NCI-H2227 treated with DMSO at 0.1 percent for 48 hours (cell line): ENCODE results near the gene ADCY7.

Experiments used
- DNase-seq: peaks from one replicate; lab custom pipeline; 2025; lab: John Stamatoyannopoulos, UW

ADCY7 gene

GRCh38 chr16:50313596-50314478 lies 47.5 kb downstream of the ADCY7 start:
- DNase-seq, result no peak

GRCh38 chr16:50314665-50315064 lies 48.3 kb downstream of the ADCY7 start:
- no peak for DNase-seq

- no peak for DNase-seq
Measured at GRCh38 chr16:50315346-50315997, 49.1 kb downstream of the ADCY7 start.

DNA sequence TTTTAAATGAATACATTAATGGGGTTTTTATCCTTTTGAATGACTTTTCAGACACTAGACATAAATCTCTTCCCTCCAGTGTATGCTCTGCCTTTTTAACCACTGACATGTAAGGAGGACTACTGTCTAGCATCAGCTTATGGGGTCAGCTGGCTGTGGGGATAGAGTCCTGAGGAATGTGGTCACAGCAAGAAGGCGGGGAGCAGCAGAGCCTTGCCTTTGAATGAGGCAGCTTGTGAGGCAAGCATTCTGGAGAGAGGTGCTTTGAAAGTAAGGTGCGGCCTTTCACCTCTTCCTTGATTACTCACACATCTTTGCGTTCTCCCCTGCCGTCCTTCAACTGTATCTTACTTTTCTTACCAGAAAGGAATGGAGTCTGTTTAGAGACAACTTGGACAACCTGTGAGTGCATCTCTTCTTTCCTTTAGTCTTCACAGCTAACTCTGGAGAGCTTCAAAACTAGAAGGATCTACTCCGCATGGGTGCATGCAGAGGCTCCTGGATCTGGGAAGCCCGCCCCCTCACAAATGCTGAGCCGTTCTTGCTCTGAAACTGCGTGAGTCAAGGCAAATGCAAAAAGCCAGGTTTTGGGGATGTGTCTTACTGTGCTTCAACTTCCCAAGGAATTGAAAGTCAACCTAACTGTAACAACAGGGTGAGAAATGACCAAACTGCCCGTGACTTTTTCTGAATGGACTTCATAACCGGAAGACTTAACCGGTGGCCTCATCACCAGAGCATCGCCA lies 49.9 kb downstream of the ADCY7 start:
- no peak for DNase-seq

DNA sequence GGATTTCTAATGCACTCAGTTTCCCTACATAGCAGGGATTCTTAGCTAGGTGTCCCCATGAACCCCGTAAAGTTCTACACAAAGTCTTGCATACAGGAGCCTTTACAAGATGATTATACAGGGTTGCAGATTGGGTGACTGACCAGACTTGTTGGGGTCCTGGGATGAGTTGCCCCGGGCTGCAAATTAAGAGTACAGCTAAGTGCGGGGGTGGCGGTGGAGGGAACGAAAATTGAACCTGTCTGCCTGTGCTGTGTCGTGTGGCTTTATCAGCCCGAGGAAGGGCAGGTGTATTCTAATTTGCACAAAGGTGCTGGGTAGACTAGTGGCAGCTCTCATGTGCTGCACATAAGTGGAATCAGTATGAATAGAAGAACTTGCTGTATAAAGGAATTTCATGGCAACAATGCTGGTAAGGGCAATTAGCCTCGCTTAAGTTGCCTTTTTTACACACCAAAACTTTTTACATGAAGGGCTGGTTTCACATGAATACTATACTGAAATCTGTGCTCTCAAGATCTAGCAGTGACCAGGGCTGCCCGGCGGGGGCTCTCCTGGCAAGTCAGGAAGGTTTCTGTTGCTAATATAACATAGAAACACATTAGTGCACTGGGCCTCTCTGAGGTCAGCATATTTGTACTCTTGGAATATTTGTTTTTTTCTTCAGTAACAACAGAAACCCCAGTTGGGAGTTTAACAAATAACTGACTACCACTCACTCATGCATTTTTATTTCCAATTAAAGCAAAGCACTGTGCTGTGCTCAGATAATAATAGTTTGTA lies 50.7 kb downstream of the ADCY7 start:
- DNase-seq, result no peak

DNA sequence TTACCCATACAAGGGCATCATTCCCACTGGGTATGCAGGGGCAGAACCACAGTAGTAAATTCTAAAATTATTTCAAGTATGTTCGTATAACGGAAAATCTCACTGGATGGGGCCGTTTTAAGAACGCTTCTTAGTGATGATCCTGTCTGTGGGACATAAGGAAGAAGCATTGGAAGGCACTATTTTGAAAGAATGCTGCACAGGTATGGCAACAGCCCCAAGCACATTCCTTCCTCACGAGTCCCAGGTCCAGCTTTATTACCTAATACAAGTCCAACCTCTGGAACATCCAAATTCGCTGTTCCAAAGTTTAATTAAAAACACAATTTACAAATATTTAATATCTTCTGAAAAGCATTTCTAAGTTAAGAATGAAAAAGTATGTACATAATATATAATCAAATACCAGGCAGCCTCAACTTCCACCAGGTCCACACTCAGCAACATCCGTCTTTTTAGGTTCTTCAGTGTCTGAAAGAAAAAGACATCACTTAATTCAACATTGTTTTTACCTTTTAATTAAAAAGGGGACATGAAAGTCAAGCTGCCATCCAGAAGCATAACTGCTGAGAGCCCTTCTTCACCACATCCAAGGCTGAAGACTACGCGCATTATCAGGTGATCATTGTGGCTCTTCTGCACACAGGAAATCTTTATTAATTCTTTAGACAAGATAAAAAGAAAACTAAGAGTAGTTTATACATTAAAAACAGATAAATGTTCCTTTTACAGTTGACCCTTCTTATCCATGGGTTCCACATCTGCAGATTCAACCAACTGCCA lies 52.6 kb downstream of the ADCY7 start:
- DNase-seq, result no peak

DNA sequence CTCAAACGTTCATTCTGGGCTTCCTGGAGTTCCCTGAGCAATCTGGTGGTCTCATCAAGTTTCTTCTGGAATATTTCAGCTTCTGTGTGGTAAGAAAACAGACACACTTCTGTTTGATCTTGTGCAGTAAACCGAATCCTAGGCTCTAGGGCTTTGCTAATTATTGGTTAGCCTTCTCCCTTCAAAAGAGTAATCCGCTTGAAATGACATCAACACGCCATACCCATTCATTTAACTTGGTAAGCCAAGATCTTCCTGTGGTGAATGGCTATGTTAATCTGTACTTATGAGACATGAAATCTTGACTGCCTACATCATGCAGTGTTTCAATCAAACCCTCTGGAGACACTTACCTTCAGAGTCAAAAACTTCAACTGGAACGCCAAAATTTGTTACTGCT lies 54.0 kb downstream of the ADCY7 start:
- DNase-seq, result peak; percentile 22

- DNase-seq, result no peak
Measured at GRCh38 chr16:50322333-50322732, 56.0 kb downstream of the ADCY7 start.

DNA sequence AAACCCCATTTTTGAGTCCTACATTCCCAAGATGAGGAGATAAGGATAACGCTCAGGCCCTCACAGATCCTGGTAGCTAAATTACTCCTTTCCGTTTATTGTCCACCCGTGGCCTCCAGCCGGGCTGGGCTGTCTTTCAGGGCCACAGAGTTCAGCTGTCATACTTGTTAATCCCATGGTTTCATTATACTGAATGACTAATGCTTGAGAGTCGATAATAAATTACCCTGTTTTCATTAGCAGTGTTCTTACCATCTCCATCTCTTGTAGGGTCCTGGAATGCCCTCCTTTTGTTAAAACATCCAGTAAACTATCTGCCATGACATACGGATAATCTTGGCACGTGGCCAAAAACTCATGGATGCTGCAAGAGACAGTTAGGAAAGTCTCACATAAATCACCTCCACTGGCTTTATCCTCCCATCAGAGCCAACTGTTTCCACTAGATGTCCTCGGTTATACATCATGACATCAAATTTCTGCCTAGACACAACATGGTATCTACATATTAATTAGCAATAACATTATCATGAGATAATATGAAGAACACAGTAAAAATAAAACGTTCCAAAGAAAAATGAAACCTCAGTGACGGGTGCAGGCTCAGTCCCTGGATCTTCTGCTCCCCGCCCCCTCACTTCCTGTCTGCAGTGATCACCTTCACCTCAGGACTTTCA lies 57.1 kb downstream of the ADCY7 start:
- peak; percentile 62 for DNase-seq

DNA sequence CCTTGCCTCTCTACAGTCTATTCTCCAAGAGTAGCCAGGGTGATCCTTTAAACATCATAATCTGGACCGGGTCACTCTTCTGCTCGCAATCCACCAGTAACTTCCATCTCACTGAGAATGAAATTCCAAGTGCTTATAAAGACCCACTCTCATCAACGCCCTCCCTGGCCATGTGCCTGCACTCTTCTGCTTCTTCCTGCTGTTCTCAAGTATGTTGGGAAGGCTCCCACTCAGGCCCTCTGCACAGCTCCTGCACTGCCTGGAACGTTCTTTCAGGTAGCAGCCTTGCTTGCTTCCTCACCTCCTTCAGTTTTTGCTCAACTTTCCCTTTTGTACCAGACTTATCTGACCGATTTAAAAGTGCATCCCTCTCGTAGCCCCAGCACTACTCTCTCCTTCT lies 58.0 kb downstream of the ADCY7 start:
- DNase-seq, result no peak

DNA sequence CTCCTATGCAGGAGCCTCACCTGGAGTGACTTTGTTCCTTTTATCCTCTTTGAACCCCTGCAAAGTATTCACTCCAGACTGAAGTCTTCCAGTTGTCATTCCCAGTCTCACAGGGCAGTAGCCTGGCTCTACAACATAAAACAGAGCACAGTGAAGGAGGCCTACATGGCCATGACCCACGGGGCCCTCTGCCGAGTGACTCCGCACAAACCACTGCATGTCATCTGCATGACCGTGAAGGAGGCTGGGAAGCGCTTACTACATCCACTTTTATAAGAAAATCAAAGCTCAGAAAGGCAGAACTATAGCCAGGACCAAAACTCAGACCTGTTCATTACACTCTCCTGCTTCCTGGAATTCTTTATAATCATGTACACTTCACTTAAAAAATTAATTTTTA lies 59.9 kb downstream of the ADCY7 start:
- no peak for DNase-seq

DNA sequence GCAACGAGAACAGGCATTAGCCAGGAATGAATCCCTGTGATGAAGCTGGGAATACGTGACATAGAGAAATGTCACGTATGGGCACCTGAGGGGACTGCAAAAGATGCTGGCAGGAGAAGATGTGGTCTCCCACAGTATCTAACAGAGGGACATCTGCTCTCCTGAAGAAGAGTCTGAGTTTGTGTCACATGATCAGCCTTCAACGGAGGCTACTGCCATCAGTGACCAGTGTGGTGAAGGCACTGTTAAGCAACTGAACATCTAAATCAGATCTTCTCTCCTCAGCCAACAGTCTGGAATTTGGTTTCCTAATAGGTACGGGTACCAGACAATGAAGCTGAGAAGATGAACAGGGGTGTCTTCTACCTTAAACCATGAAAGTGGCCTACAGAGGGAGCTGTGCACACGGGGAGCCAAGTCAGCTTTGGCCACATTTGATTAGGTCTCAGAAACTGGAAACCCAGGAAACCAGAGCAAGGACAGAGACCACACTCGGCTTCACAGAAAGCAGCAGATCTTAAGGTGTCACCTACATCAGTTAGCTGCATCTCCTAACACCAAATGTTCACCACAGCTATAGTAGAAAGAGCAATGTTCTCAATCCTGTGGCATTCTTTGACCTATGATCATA lies 60.6 kb downstream of the ADCY7 start:
- DNase-seq, result no peak

DNA sequence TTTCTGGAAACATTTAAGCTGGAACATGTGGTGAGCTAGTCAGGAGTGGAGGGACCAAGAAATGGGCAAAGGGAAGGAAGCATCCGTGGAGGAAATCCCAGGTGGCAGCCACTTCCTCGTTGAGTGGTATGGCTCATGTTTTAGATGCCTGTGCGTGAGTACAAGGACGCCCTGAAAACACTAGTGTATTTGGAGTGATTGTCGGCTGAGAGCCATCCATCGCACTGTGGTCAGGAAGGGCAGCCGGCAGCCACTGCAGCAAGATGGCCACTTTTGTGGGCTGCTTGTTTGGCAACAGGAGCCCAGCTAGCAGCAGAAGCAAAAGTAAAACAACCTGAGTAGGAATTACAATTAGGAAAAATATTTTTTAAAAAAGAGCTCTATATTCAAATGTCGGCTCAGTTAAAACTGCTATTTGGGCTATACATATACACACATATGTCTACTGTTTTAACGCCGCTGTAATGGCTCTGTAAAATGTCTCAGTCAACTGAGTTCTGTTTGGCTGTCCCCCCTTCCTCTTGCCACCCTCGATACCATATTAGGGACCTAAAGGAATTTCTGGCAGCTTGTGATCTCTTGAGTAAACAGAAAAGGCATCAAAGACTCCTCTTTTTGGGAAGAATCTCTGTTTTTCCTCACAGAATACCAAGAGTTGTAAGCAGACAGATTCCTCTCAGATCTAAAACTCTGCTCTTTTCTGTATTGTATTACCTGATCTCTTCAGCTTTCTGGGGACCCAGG lies 63.3 kb downstream of the ADCY7 start:
- no peak for DNase-seq

DNA sequence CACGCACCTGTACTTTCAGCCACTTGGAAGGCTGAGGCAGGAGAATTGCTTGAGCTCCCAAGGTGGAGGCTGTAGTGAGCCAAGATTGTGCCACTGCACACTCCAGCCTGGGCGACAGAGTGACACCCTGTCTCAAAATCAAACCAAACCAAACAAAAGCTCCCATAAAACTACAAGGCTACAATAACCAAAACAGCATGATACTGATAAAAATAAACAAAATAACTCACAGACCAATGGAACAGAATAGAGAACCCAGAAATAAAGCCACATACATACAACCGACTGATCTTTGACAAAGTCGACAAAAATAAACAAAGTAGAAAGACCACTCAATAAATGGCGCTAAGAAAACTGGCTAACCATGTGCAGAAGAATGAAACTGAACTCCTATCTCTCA lies 65.2 kb downstream of the ADCY7 start:
- DNase-seq, result no peak

- no peak for DNase-seq
Measured at GRCh38 chr16:50332599-50332998, 66.2 kb downstream of the ADCY7 start.

GRCh38 chr16:50334106-50334975 lies 68.0 kb downstream of the ADCY7 start:
- no peak for DNase-seq

- DNase-seq, result no peak
Measured at GRCh38 chr16:50335196-50335958, 69.0 kb downstream of the ADCY7 start.

GRCh38 chr16:50336884-50337283 lies 70.5 kb downstream of the ADCY7 start:
- DNase-seq, result no peak
